Glomerular endothelial cell (primary cell): ENCODE results near the gene FOXO1. TPM values are rescaled to one million over a fixed set of nuclear protein-coding genes. Genes with fewer than 3 reads are reported as not detected.
"Not testable (repeated sequence)": the region's sequence is repeated elsewhere in the genome, so short reads cannot be mapped to it uniquely, and the experiment has no call there.

Source experiments
- DNase-seq: peaks from one replicate; pipeline ENCODE4 v3.0.0-alpha.2; 2011; ENCODE audit warnings: low read depth, low spot score; ENCODE audit errors: extremely low read depth
- total RNA-seq: library from RNA; depleted of rRNA; stranded (reverse); fragments of >200 nt; gene quantifications from 2 replicates; pipeline ENCODE4 v1.2.3, GENCODE V29; 2015

The FOXO1 gene
- total RNA-seq, 1 donor from 2014 or later: 68.3 TPM

- no peak for DNase-seq
These were observed 636 bp upstream of the FOXO1 start for GRCh38 chr13:40666933-40667621.

GRCh38 chr13:40665126-40666044 is 1.1 kb downstream of the FOXO1 start:
- DNase-seq: no peak

GRCh38 chr13:40664350-40665125 is 1.9 kb downstream of the FOXO1 start:
- no peak for DNase-seq

GRCh38 chr13:40664100-40664349 is 2.4 kb downstream of the FOXO1 start:
- DNase-seq: not testable (repeated sequence)

DNA sequence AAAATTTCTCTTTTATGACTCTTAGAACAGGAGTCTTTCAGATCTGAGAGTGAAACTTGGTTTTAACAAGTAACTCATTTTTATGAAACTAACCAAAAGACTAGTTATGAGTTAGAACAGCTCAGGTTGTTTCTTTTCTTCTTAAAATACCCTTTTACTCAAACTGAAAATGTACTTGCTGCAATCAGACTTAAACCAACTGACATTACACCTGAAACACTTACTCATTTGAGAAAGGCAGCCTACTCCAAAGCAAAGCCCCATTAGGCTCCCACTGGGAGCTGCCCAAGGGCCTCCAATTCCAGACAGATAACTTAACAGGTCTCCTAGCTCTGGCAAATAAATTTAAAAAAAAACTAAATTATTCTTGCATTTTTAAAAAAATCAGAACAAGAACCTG is 3.6 kb downstream of the FOXO1 start:
- no peak for DNase-seq

GRCh38 chr13:40661875-40662665 is 4.4 kb downstream of the FOXO1 start:
- DNase-seq: no peak

DNA sequence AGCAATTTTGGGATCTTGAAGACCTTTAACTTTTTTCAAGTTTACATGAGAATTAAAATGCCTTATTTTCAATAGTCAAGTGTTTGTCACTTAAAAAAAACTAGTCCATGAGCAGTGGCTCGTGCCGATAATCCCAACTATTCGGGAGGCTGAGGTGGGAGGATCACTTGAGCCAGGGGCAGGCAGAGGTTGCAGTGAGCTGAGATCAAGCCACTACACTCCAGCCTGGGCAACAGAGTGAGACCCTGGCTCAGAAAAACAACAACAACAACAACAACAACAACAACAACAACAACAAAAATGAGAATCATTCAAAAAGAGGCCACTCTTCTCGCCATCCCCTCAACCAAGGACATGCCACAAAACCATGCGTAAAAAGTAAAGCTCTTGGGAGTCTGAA is 5.7 kb downstream of the FOXO1 start:
- no peak for DNase-seq

DNA sequence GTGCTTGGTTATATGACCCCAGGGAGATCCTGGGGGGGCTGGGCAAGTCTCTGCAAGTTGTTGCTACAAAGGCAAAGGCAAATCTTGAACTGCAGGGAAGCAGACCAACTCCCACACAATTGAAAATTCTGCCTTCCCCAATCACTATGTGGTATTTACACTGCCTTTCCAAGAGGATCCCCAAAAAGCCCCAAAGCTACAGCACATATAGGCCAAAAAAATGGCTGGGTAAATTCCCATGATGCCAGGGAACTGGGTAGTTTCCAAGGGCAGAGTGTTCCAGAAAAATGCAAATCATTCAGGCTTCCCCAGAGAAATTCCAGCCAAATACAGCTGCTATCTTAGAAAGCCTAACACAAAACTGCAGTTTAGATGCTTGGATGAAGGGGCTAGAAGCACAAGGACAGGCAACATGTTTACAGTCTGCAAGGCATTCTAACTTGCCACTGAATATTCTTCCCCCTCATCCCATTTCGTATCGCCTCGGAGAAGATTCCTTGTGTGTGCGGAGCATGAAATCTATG is 6.2 kb downstream of the FOXO1 start:
- no peak for DNase-seq

DNA sequence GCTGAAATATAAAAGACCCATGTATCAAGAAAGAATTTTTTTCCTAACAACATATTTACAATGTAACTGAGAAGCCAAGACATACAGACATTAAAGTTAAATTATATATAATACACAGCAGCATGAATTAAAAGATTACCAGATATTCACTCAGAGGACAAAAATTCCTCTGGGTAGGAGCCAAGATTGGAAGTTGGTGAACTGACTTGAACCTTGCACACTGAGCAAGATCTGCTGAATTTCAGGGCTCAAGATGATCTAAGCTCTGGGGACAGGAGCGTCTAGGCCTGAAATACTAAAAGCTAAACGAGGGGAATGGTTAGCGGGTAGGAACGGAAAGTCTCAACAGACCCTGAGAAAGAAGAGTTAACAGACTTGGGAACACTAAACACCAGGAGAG is 8.5 kb downstream of the FOXO1 start:
- no peak for DNase-seq

DNA sequence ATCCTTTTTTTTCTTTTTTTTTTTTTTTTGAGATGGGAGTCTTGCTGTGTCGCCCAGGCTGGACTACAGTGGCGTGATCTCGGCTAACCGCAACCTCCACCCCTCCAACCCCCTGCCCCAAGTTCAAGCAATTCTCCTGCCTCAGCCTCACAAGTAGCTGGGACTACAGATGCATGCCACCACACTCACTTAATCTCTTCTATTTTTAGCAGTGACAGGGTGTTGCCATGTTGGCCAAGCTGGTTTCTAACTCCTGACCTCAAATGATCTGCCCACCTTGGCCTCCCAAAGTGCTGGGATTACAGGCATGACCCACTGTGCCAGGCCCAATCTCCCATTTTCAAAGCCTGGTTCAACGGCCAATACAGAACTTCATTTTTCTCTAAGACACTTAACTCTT is 9.1 kb downstream of the FOXO1 start:
- no peak for DNase-seq

DNA sequence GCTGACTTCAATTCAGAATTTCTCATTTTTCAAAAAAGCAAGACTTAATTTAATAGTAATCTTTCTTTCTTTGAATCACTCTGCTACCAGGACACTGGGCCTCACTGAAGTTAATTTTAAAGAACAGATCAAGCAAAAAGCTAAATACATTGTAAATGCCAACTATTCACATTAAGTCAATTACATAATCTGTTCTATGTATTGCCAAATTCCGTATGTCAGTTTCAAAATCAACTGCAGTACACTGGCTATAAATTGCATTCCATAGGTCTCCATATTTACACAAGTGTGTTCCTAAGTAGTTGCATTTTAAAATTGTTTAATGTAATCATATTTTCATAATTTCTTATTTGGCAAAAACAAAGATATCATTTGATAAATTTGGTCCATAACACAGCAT is 10.1 kb downstream of the FOXO1 start:
- DNase-seq: no peak

DNA sequence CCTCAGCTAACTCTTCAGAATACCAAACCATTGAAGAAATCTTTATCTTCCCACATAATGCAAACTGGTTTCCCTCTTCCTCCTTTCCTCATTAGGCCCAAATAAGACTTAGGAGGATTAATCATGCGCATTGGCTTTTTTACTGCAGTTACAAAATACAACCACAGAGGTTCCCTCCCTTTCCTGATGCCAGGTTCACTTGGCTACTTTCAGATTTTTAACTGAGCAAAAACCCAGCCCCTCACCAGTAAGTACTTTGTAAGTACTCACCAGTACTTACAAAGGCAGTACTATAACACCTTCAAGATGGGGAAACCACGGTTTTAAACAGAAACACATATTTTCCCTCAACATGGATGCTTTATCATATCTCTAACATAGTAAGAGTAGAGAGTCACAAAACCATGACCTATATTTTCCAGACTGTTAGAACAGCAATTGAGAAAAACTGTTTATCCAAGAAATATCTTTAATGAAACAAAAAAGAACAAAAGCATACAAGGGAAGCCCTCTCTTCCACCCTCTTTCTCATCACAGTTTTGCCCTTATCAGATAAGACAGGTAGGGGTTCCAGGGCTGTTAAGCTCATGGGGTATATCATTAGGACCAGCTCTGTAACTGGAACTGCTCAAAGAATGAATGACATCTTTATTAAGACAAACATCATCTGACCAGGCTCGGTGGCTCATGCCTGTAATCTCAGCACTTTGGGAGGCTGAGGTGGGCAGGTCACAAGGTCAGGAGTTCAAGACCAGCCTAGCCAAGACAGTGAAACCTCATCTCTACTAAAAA is 12.7 kb downstream of the FOXO1 start:
- DNase-seq: no peak

- DNase-seq: no peak
These were observed 13.9 kb downstream of the FOXO1 start for GRCh38 chr13:40652588-40652940.

GRCh38 chr13:40651866-40652587 is 14.4 kb downstream of the FOXO1 start:
- no peak for DNase-seq

- DNase-seq: no peak
These were observed 17.6 kb downstream of the FOXO1 start for GRCh38 chr13:40648841-40649240.

DNA sequence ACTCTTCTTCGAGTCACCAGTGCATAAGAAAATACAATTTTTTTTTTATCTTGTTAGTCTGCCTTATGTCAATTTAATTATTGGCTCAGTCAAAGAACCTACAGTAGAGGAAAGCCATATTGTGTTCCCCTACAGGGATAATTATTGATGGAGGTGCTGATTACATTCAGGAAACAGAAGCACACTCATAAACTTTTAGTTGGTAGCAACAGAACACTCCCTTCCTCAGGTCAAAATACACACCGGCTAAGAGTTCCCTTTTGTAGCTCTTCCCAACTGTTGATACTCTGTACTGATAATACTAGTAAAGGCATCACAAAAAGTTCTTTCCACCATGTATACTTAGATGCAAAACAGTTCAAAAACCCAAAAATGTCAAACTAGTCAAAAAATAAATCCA is 18.4 kb downstream of the FOXO1 start:
- DNase-seq: no peak

GRCh38 chr13:40644838-40645604 is 21.4 kb downstream of the FOXO1 start:
- DNase-seq: no peak

- no peak for DNase-seq
These were observed 25.5 kb downstream of the FOXO1 start for GRCh38 chr13:40640845-40641458.
